GM20000 (cell line): Measurements from ENCODE around the gene TGM2.

Source experiments
- DNase-seq: peaks from one replicate; pipeline ENCODE4 v3.0.0; 2012; ENCODE audit warnings: low spot score
- CTCF ChIP-seq: IDR thresholded peaks from 2 replicates; pipeline ENCODE4 v1.5.1; 2012; ENCODE audit warnings: mild to moderate bottlenecking, control low read depth; ENCODE audit errors: extremely low read depth, missing control alignments

Gene TGM2

DNA sequence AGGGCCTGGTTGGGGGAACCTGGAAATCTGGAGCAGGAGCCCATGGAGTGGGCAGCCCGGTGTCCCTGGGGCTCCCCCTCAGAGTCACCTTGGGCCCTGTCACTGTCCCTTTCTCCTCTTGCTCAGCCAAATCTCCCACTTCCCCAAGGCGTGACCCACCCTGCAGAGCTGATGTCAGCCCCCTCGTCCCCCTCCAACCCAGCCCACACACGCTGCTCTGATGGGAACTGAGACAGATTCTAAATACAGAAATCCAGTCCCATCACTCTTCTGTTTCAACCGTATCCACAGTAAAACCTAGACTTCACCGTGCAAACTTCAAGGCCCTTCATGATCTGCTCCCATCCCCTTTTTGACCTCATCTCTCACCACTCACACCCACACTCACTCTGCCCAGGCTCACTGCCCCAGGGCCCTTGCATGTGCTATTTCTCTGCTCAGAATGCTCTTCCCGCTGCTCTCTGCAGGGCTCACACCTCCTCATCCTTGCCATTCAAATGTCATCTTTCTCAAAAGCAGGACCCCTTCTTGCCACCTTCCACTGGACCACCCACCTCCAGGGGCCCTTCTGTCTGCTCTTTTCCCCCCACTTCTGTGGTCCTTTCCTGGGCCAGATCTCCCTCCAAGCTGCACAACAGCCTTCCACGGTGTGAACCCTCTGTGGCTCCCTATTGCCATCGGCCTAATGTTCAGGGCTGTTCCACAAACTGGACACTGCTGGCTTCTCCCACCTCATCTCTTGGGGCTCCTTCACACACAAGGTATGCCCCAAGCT, 16.6 kb downstream of the TGM2 start:
- TF ChIP-seq CTCF, result no peak
- DNase-seq, result no peak

DNA sequence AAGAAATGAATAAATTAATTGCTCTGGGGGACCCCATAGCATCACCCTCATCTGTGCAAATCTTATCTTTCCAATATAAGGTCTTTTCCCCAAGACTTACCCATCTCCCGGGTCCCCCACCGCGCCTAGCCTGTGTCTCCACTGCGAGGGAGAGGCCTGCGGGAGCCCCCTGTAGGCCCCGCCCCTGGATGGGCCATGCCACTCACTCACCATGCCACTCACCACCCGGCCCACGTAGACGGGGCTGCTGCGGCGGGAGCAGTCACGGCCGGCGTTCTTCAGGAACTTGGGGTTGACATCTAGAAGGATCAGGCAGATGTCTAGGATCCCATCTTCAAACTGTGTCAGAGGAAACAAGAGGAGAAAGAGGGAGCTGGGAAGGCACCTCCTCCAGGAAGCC, 17.3 kb downstream of the TGM2 start:
- DNase-seq, result no peak
- TF ChIP-seq CTCF, result no peak

DNA sequence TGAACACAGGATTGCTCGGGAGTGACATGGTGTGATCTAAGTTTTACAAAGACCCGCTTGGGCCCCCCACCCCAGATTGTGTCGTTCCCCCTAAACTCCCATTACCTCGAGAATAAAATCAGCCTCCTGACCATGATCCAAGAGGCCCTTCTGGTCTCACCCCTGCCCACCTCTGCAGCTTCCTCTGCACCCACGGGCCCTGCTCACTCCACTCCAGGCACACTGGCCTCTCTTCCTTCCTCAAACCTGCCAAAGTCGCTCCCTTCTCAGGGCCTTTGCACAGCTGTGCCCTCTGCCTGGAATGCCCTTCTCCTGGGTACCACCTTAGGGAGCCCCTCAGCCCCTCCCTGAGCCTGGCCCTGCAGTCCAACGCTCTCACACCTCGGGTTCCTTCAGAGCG, 17.9 kb downstream of the TGM2 start:
- TF ChIP-seq CTCF, result no peak

GRCh38 chr20:38146628-38147027, 18.4 kb downstream of the TGM2 start:
- DNase-seq, result no peak

More for the DNA sequence above, 17.9 kb downstream of the TGM2 start:
- DNase-seq, result no peak

DNA sequence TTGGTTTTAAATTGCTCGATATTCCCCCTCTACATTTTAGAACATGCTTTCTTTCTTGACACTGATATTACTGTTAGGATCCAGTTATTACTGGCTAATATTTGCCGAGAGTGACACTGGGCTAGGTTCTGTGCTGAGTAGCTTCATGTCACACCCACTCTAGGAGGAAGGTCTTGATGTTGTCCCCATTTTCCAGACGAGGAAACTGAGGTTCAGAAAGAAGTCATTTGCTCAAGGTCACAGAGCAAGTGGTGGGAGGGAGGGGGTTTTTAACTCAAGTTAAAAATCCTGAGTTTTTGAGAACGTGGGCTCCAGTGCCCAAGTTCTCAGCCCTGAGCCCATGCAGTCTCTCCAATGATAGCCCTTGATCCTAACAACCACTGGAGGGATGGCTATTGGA, 18.9 kb downstream of the TGM2 start:
- no peak for TF ChIP-seq CTCF
- DNase-seq, result no peak

More at GRCh38 chr20:38146628-38147027, 18.4 kb downstream of the TGM2 start:
- no peak for TF ChIP-seq CTCF

DNA sequence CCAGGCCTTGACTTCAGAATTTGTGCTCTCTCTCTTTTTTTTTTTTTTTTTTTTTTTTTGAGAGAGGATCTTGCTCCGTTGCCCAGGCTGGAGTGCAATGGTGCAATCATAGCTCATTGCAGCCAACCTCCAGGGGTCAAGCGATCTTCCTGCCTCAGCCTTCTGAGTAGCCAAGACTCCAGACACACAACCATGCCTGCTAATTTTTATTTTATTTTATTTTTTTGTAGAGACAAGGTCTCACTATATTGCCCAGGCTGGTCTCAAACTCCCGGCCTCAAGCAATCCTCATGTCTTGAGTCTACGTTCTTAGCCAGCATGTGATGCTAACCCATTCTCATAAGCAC, 19.4 kb downstream of the TGM2 start:
- TF ChIP-seq CTCF, result no peak
- DNase-seq, result no peak

DNA sequence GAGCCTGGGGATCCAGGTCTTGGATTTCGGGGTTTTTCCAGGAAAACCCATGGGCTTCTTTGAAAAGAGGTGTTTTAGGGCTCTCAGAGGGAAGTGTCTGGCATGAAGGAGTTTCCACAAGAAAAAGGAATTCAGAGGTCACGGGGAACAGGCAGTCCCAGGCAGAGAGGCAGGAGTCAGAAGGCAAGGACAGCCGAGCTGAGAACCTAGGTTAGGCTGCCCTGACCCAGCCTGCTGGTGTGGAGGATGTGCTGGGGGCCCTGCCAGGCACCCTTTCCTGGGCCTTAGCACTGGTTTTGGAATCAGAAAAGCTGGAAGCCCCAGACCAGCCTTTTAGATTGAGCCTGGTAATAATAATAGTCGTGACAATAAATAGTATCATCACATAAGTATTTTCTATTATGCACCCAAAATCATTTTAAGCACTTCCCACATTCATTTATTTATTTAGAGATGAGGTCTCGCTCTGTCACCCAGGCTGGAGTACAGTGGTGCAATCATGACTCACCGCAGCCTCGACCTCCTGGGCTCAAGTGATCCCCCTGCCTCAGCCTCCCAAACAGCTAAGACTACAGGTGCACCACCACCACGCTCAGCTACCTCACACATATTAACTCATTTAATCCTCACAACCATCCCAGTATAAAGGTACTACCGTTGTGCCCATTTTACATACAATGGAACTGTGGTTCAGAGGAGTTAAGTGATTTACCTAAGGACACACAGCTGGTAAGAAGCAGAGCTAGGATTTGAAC, 19.9 kb downstream of the TGM2 start:
- TF ChIP-seq CTCF, result no peak
- DNase-seq, result no peak
